Measurements from ENCODE around the gene SRRM3.
A peak's percentile ranks its signal among the peaks of the same experiment; 100 is the strongest.

Gene SRRM3

GRCh38 chr7:76315364-76315763 lies 113.7 kb downstream of the SRRM3 start:
- TF ChIP-seq CTCF (IDR thresholded peaks at IDR 0.05; ENCODE audit: insufficient read depth, low read length, missing control alignments): no peak
- POLR2A ChIA-PET: no interaction called here
- DNase-seq (ENCODE audit: low read depth, low spot score): no peak
- no peak overlapping the region for H3K4me3 ChIP-seq (ENCODE audit: low read depth, low read length)
- CTCF ChIA-PET: interaction anchor here (0.7 to 13.2 kb wide), 14 partner anchors 10 to 267 kb away, joined by 3 to 345 read pairs (median 9); partner anchors contain the start of genes HSPB1, MDH2 and STYXL1

- POLR2A ChIA-PET: interaction anchor here (0.5 to 2.3 kb wide), 5 partner anchors 12 to 127 kb away, joined by 3 to 11 read pairs (median 3); no protein-coding TSS in a partner anchor
- no peak for TF ChIP-seq CTCF (IDR thresholded peaks at IDR 0.05; ENCODE audit: insufficient read depth, low read length, missing control alignments)
- H3K4me3 ChIP-seq (ENCODE audit: low read depth, low read length): peak overlapping the region; percentile 95
- CTCF ChIA-PET: interaction anchor here (0.7 to 13.2 kb wide), 12 partner anchors 9 to 150 kb away, joined by 3 to 345 read pairs (median 8); partner anchors contain the start of gene HSPB1
- DNase-seq (ENCODE audit: low read depth, low spot score): no peak
Observed at GRCh38 chr7:76316984-76317781, 115.5 kb downstream of the SRRM3 start.

- ChIA-PET CTCF (interaction anchor here (0.8 to 13.2 kb wide), 10 partner anchors 10 to 151 kb away, joined by 3 to 345 read pairs (median 8); partner anchors contain the start of gene HSPB1), POLR2A (interaction anchor here (0.5 to 2.3 kb wide), 7 partner anchors 13 to 127 kb away, joined by 3 to 11 read pairs (median 4); no protein-coding TSS in a partner anchor)
- DNase-seq (ENCODE audit: low read depth, low spot score): peak; percentile 67
- TF ChIP-seq CTCF (IDR thresholded peaks at IDR 0.05; ENCODE audit: insufficient read depth, low read length, missing control alignments): no peak
- H3K4me3 ChIP-seq (ENCODE audit: low read depth, low read length): peak overlapping the region; percentile 95
Observed at GRCh38 chr7:76317782-76318487, 116.2 kb downstream of the SRRM3 start.

- ChIA-PET CTCF (interaction anchor here (0.8 to 13.2 kb wide), 11 partner anchors 9 to 152 kb away, joined by 3 to 345 read pairs (median 8); partner anchors contain the start of gene HSPB1), POLR2A (interaction anchor here (0.6 to 2.3 kb wide), 6 partner anchors 12 to 57 kb away, joined by 3 to 11 read pairs (median 4); no protein-coding TSS in a partner anchor)
- peak overlapping the region; percentile 95 for H3K4me3 ChIP-seq (ENCODE audit: low read depth, low read length)
- TF ChIP-seq CTCF (IDR thresholded peaks at IDR 0.05; ENCODE audit: insufficient read depth, low read length, missing control alignments): peak; percentile 36
- DNase-seq (ENCODE audit: low read depth, low spot score): peak; percentile 67
Observed at GRCh38 chr7:76318488-76319353, 117.0 kb downstream of the SRRM3 start.

- CTCF ChIA-PET: interaction anchor here (1.8 kb wide), 2 partner anchors 10 to 12 kb away, joined by 6 read pairs; no protein-coding TSS in a partner anchor
- TF ChIP-seq CTCF (IDR thresholded peaks at IDR 0.05; ENCODE audit: insufficient read depth, low read length, missing control alignments): no peak
- POLR2A ChIA-PET: interaction anchor here (1.0 kb wide), 1 partner anchor 22 kb away, joined by 6 read pairs; no protein-coding TSS in a partner anchor
- no peak for DNase-seq (ENCODE audit: low read depth, low spot score)
- H3K4me3 ChIP-seq (ENCODE audit: low read depth, low read length): no peak overlapping the region
Observed at GRCh38 chr7:76325092-76325491, 123.4 kb downstream of the SRRM3 start.
